ENCODE data around the gene ASB9.
"Not testable (repeated sequence)": the region's sequence is repeated elsewhere in the genome, so short reads cannot be mapped to it uniquely, and the experiment has no call there.

ASB9 gene, protein sequence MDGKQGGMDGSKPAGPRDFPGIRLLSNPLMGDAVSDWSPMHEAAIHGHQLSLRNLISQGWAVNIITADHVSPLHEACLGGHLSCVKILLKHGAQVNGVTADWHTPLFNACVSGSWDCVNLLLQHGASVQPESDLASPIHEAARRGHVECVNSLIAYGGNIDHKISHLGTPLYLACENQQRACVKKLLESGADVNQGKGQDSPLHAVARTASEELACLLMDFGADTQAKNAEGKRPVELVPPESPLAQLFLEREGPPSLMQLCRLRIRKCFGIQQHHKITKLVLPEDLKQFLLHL

DNA sequence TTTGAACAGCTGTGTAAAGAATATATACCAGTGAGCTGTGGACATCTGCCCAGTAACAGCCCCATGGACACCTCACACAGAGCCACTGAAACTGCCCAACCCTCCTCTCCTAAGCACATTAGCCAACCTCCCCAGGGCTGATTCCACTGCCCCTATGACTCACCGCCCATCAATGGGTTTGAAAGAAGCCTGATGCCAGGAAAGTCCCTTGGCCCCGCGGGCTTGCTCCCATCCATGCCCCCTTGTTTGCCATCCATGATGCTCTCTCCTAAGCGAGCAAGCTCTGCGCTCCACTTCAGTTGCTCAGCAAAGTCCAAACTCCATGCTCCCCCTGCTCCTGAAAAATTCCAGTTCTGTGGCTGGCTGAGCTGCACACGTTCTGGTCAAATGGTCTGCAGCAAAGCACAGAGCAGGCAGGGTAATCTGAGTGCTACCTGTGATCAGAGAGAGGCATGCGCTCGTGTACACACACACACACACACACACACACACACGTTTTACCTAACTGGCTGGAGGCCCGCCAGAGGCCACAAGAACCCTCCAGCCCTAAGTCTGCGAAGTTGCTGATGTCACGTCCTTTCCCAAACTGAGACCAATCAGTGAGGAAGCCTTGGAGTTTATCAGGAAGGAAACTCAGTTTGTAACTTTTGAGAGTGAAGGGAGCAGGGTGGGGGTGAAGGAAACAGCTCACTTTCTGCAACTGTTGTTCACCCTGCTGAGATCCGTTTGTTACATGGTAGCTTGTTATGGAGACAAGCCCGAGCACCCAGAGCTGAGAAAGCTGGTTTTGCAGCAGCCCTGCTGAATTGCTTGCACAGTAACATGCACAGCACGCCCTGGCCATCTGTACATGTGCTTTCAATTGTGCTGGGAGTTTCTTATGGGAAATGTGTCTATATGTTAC lies at the start of gene ASB9:
Gene ASB9 (minus strand): TSS at position 466 of the 904 bp plus-strand sequence. CDS start 209 bp downstream, at position 257.
- peak; percentile 3 to 15 for DNase-seq

DNA sequence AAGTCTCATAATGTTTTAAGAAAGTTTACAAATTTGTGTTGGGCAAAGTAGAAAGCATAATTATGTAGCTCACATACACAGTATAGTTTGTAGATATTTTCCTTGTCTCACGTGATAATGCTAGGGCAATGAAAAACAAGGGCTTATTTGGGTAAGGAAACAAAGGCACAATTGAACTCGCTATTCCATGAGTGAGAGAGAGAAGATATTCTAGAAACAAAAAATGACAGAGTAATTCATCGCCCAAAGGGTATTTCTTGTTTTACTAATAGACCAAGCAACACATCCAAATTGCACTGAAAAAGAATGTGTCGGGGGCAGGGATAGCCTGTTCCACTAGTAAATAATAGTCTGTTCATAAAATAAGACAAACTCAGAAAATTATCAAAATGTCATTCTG lies 49.2 kb upstream of the ASB9 start:
- DNase-seq, result no peak

DNA sequence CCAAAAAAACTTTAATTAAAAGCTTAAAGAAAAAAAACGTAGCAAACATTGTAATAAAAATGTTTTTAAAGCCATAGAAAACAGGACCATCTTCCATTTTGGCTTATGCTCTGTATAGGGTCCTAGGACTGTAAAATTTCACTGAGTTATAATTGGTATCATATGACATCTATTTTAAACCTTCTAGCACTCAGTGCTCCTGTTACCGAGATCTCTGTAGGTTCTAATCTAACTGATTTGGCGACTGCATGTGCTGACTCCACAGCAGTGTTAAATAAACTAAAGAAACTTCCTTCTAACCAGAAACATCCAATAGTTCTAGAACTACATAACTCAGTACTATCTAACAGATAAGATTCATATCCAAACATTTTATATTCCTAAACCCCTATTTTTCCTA lies 45.6 kb upstream of the ASB9 start, which contains the start of gene ASB11:
Gene ASB11 (minus strand): TSS at position 132 of the 400 bp plus-strand sequence. CDS start 35 bp downstream, at position 97.
- DNase-seq, result no peak

DNA sequence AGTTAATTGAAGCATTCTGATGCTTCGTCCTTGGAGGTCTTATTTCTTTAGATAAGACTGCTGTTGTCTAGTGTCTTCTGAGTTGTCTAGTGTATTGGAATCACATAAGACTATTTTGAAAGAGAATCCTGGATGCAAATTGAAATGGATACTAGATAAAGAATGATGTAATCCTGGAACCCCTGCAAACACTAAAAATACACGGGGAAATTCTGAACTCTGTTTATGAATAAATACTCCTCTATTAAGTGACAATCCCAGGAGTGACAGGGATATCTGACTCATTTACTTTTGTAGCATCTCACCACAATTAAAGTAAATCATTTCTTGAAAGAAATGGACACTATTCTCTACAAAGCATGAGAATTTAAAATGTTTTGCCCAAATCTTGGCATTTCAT lies 44.6 kb upstream of the ASB9 start:
- no peak for DNase-seq

DNA sequence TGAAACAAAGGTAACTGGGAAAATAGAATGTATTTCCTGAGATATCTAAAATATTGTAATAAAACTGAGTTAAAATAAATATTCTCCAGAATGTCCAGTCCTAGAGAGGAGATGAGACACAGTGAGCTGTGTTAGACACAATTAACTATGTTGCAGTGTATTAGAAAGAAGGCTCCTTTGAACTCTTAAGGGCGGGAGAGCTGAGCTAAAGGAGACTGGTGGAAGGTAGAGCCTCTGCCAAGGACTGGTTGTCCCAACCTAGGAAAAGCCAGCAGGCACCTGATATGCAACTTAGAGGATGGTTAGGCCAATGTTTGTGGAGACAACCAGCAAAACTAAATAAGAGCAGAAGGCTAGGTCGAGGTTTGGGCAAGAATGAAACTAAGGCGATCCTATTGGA lies 41.2 kb upstream of the ASB9 start:
- no peak for DNase-seq

DNA sequence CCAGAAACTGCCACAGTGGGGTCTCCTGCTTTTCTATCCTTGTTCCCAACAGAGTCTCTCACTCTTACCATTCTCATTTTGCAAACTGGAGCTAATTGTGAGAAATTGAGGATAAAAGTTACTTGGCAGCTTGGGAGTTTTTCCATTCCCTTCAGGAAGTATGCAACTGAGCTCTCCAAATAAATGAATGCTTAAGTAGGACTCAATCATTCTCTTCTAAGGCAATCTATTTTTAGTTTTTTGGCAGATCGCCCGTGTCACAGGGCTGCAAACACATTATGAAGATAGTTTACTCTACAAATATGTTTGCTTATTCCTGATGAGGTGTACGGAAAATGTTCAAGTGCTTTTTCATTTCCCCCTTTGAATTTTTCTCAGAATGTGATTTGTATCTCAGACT lies 40.2 kb upstream of the ASB9 start:
- peak; percentile 59 to 83 for DNase-seq

DNA sequence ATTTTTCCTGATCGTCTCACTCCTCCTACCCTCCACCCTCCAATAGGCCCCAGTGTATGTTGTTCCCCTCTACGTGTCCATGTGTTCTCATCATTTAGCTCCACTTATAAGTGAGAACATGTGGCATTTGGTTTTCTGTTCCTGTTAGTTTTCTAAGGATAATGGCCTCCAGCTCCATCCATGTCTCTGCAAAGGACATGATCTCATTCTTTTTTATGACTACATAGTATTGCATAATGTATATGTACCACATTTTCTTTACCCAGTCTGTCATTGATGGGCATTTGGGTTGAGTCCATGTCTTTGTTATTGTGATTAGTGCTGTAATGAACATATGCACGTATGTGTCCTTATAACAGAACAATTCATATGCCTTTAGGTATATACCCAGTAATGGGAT lies 36.0 kb upstream of the ASB9 start:
- not testable (repeated sequence) for DNase-seq

DNA sequence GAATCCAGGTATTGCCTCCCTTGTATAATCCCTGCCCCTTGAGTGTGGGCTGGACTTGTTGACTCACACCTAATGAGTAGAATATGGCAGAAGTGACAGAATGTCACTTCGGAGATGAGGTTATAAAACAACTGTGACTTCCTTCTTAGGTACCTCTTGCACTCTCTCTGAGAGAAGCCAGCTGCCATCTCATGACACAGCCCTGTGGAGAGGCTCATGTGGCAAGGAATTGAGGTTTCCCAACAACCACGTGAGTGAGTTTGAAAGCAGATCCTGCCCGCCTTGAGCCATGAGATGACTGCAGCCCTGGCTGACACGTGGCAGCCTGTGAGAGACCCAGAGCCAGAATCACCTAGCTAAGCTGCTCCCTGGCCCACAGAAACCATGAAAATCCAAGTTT lies 32.0 kb upstream of the ASB9 start:
- no peak for DNase-seq

DNA sequence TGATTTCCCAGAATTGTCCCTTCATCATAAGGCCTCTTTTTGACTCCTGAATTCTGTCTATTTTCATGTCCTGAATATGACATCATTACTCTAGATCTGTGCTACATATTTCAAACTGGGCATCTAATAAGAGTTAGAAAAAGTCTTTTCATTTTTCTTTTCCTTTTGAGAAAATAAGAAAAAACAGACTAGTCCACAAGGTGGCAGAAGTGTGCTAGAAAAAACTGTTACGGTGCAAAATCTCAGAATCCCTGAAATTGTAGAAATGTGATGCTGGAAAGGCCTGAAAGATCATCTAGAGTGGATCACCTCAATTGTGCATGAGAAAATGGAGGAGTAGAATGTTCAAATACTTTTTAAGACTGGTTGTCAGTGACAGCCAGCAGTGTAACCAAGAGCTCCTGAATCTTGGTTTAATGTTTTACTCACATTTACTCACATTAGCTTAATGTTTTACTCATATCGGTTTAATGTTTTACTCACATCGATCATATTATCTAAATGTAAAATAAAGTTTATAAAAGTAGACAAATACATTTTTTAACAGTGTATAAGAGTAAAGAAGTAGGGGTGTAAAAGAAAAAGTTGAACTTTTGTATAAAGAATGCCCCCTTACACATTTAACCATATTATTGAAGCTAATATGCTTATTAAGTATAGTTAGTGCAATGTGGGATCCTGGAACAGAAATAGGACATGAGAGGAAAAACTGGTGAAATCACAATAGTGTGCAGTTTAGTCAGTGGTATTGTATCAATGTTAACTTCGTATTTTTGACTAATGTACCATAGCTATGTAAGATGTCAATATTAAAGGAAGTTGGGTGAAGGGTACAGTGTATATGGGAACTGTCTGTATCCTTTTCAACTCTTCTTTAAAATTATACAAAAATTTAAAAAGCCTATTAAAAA lies 30.3 kb upstream of the ASB9 start:
- peak in 1 of 2 experiments; percentile 4 for DNase-seq

DNA sequence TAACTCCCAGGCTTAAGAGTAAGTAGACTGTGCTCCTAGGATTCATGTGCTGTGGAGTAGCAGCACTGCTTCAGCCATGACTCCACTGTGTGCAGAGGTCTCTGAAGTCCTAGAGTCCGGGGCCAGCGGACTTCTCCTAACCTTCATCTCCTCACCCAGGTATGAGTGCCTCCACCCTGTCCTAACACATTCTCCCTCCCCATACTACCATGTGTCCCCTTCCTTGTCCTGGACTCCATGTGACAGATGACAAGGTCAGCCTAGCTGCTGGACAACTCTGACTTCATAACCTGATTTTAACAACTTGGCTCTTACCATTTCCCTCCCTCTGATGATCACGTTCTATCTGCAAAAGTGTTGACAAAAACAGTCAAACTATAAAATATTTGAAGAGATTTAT lies 28.9 kb upstream of the ASB9 start:
- DNase-seq, result no peak

DNA sequence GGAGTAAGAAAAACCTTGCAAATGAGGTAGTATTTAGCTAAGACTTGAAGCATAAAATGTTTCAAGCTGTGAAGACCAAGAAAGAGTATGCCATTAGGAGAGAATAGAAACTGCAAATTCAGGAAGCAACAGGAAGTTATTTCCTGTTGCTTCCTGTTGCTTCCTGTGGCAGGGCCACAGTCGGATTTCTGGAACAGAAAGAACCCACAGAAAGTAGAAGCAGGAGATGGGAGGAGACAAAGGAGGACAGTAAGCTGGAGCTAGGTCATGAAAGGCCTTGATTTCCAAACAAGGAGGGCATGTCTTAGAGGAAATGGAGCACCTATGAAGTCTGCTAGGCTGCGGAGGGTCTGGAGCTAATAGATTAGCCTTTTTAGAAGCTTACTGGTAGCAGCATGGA lies 28.3 kb upstream of the ASB9 start:
- DNase-seq, result no peak

DNA sequence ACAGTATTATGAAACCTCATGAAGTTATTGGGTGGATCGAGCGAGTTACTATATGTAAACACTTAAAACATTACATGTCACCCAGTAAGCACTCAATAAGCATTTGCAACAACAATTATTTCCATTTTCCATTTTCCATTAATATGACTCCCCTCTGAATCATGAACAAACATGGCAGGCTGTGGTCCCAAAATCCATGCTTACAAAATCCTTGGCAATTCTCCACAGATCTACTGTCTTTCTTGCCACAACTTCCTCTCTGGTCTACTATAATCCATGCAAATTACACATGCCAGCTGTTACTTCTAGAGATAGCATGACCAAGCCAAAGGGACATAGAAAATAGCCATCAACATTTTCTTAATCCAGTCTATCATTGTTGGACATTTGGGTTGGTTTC lies 23.6 kb upstream of the ASB9 start:
- DNase-seq, result no peak

DNA sequence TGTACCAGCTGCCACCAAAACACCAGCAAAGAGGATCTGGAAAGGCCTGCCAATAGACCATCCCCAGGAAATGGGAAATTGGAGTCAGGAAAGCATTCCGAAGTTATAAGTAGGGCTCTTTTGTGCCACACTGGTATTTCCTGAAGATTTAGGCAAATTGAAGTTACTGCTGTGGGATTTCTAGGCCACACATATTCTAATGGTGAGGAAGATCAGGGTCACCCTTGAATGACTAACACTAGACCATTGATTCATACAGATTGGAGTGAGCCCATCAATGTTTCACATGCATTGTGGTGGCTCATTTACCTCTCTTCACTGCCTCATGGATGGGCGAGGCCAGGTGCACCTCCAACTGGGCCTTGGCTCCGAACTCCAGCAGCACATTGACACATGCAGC lies 23.0 kb upstream of the ASB9 start:
- no peak for DNase-seq

DNA sequence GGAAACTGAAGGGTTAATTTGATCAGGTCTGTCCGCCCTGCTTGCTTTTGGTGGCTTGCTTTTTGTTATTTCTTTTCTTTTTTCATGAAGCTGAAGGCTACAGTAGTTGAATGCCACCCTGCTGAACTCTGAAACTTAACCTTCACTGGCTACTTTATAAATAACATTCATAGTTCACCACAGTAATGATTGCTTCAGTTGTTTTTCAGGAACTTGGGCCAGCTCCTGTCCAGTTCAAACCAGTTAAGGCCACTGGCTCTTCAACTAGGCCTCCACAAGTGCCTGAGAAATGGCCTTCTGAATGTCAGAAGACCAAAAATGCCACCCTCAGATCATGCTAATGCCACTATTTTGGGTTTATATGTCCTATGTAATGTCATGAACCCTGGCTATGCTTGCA lies 7.7 kb upstream of the ASB9 start:
- DNase-seq, result no peak

DNA sequence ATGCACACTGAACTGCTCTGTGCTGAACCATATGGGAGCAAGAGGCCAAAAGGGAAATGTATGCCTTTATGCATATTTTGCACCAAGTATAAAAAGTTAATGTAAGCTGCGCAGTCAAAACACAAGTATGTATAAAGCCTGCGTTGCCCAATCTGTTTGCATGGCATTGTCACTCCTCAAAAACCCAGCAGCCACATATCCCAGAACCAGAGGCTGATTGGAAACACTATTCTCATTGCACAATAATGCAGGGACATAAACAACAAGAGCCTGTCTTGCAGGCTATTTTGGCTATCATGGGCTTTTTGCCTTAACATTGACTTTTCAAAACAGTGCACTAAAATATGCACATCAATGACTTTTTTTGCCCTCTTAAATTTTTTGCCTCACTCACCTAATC lies 5.1 kb upstream of the ASB9 start:
- no peak for DNase-seq

DNA sequence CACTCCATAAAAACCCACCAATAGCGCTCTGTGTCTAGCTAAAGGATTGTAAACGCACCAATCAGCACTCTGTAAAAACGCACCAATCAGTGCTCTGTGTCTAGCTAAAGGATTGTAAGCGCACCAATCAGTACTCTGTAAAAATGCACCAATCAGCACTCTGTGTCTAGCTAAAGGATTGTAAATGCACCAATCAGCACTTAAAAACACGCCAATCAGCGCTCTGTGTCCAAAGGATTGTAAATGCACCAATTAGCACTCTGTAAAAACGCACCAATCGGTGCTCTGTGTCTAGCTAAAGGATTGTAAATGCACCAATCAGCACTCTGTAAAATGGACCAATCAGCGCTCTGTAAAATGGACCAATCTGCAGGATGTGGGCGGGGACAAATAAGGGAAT lies 3.4 kb upstream of the ASB9 start:
- DNase-seq, result not testable (repeated sequence)

DNA sequence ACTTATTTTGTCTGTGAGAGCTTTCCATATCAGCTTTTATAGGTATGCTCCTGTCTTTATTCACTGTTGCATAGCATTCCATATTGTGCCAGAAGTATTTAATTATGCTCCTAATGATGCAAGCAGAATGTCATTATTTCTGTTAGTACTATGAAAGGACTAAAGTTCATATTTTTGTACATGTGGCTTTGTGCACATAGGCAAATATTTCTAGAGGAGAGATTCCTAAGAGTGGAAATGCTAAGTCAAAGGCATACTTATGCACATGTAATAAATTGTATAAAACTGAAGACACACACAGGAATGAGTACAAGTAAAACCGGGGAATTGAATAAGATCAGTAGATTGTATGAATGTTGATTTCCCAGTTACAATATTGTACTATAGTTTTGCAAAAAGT lies 1.9 kb upstream of the ASB9 start:
- DNase-seq, result no peak

DNA sequence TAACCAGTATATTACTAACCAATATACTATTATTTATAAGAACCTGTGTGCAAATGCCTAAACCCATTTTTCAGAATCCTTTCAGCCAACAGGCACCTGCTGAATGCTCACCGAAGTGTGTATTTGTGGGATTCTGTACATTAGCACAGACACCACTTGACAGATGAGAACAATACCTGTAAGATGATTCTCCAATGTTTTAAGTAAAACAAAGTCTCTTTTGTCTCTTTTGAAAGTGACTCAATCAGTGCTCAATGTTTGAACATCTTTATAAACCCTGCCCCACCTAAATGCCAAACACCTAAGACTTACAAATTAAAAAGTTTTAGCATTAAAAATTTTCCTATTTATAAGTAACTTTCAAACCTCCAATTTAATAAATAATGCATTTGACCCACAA lies 763 bp downstream of the ASB9 start:
- no peak for DNase-seq

DNA sequence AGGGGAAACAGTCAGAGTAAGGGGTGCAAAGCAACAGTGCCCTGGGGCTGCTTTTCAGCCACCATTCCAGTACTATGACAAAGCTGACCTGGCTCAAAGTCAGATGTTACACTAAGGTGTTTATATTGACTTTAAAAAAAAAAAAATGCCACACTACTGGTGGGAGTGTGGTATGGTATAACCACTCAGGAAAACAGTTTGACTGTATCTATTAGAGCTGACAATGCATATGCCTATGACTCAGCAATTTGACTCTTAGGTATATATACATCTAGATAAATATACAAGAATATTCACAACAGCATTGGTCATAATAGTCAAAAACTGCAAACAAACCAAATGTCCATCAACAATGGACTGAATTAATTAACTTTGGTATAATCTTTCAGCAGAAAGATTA lies 15.0 kb downstream of the ASB9 start:
- DNase-seq, result no peak

DNA sequence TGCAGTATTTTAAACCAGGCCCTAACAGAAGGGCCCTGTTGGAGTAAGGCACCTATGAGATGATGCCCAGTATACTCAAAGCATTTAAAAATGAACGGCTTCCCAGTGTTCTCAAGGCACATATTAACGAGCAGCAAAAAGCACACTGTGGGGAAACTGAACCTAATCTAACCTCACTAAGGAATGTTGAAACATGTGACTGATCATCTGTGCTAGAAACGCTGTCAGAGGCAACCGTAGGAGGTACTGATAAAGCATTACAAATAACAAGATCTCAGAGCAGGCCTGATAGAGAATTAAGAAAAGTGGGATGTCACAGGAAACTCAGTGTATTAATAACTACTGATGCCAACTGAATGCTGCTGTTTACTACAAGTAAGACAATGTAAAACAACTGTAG lies 24.0 kb downstream of the ASB9 start:
- DNase-seq, result no peak

DNA sequence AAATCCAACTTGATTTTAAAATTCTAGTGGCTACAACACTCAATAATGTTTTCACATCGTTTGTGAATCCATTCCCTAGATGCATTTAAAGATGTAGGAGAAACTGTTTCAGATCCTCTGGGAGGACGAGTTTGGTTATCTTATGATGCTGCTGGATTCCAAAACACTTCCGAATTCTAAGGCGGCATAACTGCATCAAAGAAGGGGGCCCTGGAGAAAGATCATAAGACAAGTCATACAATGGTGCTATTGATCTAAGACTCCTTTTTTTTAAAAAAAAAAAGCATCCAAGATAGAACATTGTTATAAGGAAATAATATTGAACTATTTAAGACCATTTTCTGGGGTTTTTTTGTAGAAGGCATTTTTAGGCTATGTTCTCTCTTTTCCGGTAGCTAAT lies 25.5 kb downstream of the ASB9 start:
- DNase-seq, result no peak

DNA sequence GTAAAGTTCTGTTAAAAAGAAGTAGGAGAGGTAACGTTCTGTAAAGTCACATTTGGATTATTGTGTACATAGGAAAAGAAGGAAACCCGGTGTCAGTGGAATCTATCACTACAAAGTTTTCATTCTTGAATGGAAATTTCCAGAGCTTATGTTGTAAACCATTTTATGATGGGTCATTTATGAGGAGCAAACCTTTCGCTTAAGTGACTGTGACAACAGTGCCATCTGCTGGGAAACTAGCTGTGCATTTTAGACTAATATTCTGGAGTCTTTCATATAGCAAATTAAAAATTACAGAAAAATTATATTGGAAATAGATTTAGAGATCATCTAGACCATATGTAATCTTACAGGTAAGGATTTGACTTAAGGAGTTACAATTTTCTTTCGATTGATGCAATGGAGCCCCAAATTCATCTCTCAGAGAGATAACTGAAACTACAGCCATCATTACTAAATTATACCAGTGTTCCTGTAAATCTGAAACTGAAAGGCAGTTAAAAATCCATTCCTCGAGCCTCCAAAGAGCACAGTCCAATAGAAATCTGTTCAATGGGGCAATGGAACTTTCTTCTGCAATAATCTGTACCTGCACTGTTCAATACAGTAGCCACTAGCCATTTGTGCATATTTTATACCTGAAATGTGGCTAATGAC lies 26.9 kb downstream of the ASB9 start:
- peak; percentile 44 to 67 for DNase-seq

DNA sequence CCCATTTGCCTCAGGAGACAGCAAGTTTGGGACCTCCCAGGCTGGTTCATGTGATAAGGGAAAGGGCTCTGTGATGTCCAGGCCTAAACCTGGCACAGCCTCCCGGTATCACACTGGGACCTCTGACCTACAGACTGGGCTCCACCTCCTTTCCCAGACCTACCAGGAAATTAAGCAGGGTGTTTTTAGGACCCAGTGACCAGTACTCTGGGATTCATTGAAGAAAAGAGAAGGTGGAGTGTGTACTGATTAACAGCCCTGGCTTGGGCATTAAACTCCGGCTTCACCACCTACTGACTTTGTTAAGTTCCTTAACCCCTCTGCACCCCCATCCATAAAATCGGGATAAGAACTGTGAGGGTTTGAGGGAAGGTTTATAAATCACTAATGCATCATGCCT lies 28.6 kb downstream of the ASB9 start:
- no peak for DNase-seq

All from NCI-H2081 (cell line).